Measurements from ENCODE around the gene ACOX1.

Gene ACOX1

DNA sequence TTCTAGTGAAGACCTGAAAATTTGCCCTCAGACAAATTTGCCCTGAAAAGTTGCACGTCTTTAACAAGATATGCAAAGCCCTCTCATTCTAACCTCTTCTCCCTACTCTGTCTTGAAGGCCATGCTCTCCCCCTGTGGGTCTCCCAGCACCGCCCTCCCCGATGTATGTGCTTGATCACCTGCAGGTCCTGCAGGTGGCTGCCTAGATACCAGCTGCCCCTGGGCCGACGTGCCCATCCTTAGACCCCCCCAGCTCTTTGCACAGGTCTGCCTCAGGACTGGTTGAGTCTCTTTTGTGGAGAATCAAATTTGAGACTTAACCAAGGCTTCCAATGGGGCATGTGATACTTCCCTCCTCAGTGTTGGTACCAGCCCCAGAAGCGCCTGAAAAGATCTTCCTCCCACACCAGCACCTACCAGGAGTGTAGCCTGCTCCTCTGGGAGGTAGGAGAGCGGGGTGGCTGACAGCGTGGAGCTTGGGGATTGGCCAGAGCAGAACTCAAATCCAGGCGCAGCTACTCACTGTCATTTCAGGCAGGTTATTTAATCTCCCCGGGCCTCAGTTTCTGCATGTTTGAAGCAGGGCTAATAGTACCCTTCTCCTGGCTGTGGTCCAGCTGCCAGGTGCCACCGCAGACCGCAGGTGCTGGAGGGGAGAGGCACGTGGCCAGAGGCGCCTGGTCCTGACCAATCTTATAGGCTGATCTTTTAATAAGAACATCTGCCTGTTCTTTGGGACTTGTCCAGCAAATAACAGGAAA lies 69.7 kb downstream of the ACOX1 start:
- no peak for DNase-seq (ENCODE audit: low read depth in 2 of 2)

DNA sequence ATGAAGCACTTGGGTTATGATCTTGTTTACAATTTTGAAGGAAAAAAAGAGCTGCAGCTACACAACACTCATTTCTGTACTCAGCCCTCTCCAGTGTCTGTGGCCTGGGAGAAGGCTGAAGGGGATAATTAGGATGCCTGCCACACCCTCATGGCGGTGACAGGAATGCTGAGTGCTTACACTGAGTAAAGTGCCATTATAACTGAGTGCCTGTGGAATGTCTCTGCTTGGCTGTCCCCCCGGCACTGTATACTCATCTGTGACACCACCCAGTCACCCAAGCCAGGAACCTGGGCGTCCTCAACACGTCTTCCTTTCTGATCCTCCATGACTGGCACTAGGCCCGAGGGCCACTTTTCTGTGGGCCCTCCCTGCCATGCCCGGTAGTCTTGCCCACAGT lies 70.8 kb downstream of the ACOX1 start:
- no peak for DNase-seq (ENCODE audit: low read depth in 2 of 2)

GRCh38 chr17:75906143-75906884 lies 72.7 kb downstream of the ACOX1 start:
- no peak for DNase-seq (ENCODE audit: low read depth in 2 of 2)

GRCh38 chr17:75904749-75905521 lies 74.0 kb downstream of the ACOX1 start, which contains the start of gene MRPL38:
TSS of gene MRPL38 (minus strand) at chr17:75904884. CDS start at chr17:75904875, 9 bp downstream.
- peak; percentile 91 to 92 for DNase-seq (ENCODE audit: low read depth in 2 of 2)

DNA sequence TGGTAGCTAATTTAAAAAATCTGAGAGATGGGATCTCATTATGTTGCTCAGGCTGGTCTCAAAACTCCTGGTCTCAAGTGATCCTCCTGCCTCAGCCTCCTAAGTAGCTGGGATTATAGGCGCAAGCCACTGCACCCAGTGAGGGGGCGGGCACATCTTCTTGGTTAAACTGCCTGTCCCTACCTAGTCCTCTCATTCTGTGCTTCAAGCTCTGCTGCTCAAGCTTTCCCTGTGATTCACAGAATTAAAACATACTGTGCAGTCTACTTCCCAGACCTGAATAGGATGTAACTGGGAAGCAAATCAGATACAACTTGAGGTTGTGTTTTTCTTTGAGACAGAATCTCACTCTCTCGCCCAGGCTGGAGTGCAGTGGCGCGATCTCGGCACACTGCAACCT lies 76.6 kb downstream of the ACOX1 start:
- no peak for DNase-seq (ENCODE audit: low read depth in 2 of 2)

DNA sequence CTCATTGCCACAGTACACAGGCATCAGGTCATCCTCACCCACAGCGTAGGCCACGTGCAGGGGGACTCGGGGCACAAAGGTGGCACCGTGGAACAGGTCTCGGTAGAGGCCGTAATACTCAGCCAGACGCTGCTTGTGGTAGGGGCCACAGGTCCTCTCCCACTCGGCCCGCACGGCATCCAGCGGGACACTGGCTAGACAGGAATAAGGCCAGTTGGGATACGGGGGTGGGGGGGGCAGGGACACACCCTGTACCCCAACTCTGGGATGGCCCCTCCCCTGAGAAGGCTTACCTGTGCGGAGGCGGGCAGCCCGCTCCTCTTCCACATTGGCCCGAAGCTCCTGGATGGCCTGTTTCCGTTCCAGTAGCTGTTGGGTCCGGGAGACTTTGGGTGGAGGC lies 77.2 kb downstream of the ACOX1 start:
- DNase-seq (ENCODE audit: low read depth in 2 of 2) = no peak

DNA sequence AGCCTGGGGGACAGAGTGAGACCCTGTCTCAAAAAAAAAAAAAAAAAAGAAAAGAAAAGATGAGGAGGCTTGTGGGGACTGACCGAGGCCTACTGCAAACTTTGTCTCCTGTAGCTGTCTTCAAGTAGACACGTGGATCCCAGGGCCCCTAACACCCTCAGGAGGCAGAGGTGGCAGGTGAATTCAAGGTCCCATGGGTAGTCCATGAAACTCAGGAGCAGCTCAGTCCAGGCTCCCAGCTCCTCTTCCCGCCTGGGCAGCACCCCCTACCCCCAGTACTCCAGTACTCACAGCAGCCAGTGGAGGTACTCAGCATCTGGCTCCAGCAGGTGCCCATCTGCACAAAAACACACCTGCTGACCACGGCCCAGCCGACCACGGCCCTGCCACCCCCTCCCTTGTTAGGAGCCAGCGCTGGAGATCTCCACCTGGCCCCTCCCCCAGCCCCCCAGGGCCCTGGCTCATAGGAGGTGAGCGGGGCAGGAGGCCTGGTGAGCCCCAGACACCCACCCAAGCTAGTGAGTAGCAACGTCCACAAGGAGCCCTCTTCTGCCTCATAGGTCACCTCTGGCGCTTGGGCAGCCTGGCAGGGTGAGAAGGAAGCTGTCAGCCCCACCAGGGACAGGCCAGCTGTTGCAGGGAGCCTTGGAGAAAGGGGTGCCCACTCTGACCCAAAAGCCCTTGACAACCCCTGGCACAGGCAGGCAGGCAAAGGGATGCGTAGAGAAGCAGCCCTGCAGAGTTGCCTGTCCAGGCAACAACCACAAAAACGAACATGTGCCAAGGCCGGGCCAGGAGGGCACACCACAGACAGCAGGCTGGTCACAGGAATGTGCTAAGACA lies 78.1 kb downstream of the ACOX1 start:
- no peak for DNase-seq (ENCODE audit: low read depth in 2 of 2)

- no peak for DNase-seq (ENCODE audit: low read depth in 2 of 2)
These were observed 79.0 kb downstream of the ACOX1 start for GRCh38 chr17:75899767-75900468.

- no peak for DNase-seq (ENCODE audit: low read depth in 2 of 2)
These were observed 79.6 kb downstream of the ACOX1 start for GRCh38 chr17:75899353-75899752.

DNA sequence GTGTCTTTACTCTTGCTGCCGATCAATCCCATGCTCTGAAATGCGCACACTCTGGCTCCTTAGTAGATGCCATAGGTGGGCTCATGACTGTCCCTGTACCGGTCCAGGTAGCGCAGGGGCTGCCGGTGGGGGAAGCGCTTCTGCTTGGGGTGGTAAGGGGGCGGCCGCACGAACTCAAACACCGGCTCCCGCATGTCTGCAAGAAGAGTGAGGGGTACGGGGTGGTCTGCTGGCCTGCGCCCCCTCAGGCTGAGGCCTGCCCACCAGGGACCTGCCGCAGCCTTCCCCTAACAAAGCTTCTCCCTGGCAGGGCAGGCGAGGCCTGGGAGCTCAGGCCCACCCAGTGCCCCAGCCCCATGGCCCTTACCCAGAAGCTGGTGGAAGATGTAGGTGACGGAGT lies 80.2 kb downstream of the ACOX1 start:
- DNase-seq (ENCODE audit: low read depth in 2 of 2) = no peak

- DNase-seq (ENCODE audit: low read depth in 2 of 2) = no peak
These were observed 80.9 kb downstream of the ACOX1 start for GRCh38 chr17:75898065-75898464.

DNA sequence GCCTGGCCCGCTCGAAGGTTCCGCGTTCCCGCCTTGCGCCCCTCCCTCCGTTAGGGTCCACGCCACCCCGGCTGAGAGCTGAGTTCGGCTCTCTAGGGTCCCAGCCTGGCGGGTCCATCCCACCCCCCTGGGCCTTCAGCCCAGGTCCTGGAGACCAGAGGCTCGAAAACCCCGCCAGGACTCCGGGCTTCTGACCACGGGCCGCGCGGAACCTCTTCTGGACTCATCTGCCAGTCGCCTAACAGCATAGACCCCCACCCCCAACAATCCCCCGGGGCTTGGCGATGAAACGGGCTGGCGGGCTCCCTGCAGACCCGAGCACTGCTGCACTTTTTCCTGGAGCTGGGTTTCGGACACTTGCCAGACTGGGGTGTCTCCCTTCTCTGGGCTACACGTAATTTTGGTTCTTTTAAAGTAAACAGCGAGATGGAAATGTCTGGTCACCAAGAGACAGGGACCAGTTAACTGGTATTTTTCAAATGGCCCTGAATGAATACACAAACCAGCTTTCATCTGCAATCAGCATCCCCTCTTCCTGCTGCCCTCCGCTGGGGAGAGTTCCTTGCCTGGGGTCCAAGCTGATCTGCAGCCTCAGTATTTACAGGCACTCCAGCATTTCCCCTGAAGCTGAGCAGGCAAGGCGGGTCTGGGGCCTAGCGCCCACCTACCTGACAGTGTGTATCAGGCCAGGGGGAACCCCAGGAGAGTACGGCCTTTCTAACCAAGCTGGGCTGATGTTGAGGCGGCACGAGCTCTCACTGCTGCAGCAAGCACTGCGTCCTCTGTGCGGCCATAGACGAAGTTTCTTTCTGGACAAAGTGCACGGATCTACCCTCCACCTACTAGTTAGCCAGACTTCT lies 81.6 kb downstream of the ACOX1 start:
- no peak for DNase-seq (ENCODE audit: low read depth in 2 of 2)

DNA sequence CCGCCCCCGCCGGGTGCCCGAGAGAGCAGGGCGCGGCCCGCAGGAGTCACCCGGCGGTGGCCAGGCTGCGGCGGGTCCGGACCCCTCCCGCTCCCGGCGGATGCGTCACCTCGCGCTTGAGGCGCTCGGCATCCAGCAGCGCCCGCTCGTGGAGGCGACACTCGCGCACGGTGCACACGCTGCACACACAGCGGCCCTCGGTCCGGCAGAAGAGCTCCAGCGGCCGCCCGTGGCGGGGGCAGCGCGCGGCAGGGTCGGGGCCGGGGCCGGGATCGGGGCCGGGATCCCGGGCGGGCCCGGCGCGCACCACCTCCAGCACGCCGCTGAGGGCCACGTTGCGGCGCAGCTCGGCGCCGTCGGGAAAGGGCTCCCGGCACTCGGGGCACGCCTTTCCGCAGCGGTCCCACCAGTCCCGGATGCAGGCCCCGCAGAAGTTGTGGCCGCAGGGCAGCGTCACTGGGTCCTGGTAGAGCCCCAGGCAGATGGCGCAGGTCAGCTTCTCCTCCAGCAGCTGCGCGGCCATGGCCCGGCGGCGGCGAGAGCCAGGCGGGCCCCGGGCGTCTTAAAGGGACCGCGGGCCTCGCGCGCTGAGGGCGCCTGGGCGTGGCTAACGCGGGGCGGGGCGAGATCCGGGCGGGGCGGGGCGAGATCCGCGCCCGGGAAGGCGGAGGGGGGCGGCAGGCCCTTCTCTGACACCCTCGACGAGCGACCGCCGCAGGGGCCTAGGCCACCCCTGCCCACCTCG lies 82.4 kb downstream of the ACOX1 start, which contains the start of gene TRIM65:
TRIM65 (minus strand) TSS at position 537 of the 745 bp plus-strand sequence; CDS start at position 523, 14 bp downstream.
- DNase-seq (ENCODE audit: low read depth in 2 of 2) = peak; percentile 65

GRCh38 chr17:75895370-75896155 lies 83.4 kb downstream of the ACOX1 start:
- DNase-seq (ENCODE audit: low read depth in 2 of 2) = no peak

DNA sequence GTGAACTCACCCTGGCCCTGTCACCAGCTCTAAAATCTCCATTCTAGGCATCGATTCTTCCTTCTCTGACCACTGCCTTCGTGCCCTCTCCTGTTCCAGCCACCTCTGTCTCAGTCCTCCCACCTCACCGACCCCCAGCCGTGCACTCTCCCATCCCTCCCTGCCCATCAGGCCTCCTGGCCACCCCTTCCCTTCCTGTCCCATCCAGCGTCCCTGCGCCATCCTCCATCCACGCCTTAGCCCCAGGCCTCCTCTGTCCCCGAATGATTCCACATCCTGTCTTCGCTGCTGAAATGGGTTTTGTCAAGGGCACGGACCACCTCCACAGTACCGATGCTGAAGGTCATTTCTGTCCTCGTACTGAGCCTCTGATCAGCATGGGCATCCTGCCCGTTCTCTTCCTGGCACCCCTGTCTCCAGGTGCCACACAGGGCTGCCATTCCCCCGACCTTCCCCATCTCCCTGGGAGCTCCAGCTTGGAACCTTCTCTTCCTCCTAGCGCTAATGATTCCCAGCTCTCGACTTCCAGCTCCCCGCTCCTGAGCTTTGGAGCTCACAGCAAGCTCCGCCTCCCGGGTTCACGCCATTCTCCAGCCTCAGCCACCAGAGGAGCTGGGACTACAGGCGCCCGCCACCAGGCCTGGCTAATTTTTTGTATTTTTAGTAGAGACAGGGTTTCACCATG lies 84.8 kb downstream of the ACOX1 start:
- no peak for DNase-seq (ENCODE audit: low read depth in 2 of 2)

DNA sequence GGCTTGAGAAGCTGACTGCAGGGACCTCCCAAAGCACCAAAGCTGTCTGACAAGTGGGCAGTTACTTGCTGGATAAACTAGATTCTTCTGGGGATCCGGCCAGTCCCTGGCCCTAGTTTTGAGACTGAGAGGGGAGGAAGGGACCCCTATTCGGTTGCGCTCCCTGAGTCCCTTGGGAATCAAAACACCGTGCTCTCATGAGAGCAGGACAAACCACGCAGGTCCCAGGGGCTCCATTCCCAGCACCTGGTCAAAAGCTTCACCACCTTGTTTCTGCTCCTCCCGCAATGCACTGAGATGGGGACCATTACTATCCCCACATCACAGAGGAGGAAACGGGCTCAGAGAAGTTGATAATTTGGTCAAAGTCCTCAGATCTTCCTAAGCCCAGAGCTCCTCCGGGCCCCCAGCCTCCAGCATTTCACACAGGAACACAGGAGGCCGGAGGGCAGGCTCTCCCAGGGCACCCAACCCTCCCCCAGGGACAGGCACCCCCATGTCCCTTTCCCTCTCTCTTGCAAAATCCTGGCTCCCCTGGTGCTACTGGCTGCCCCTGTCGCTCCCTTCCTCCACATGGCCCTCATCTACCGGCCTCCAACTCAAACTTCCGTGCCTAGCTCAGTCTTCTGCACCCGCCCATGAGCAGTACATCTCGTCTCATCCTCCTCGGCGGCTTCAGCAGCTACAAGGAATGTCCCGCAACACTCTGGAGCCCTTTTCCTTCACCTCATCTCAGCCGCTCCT lies 85.5 kb downstream of the ACOX1 start:
- DNase-seq (ENCODE audit: low read depth in 2 of 2) = no peak

Data from activated CD4-positive, alpha-beta T cell treated with anti-CD3 and anti-CD28 coated beads for 24 hours (primary cell).